ENCODE results near the gene CTBS.
"Not testable (repeated sequence)": the region's sequence is repeated elsewhere in the genome, so short reads cannot be mapped to it uniquely, and the experiment has no call there.

The CTBS gene

GRCh38 chr1:84598846-84599741 is 24.9 kb upstream of the CTBS start:
- H4K20me1 ChIP-seq (ENCODE audit: insufficient read depth, low read length), result no peaks in the 10 kb centered on the region
- peak overlapping the region; percentile 59; the same call in 1 of the 2 replicates for H3K27ac ChIP-seq (ENCODE audit: low read length)
- 0 out of 2 replicates have a peak, but pooled peaks cover 9% of the 10 kb centered on the region for H3K4me1 ChIP-seq (ENCODE audit: low read length)
- peak overlapping the region; percentile 32; the same call in 1 of the 2 replicates for H3K4me2 ChIP-seq (ENCODE audit: low read depth, low read length)
- H3K27me3 ChIP-seq (replicated peaks; ENCODE audit: insufficient read depth, low read length), result no peaks in the 10 kb centered on the region
- no peaks in the 10 kb centered on the region for H3K79me2 ChIP-seq (ENCODE audit: low read length)
- H3K4me3 ChIP-seq (ENCODE audit: low read length), result no peak overlapping the region
- H3F3A ChIP-seq (ENCODE audit: insufficient read depth, low read length), result no peaks in the 10 kb centered on the region
- no peak overlapping the region for H3K9ac ChIP-seq (ENCODE audit: low read length)
- H3K9me2 ChIP-seq (replicated peaks; ENCODE audit: insufficient read depth, low read length), result no peaks in the 10 kb centered on the region
- no peaks in the 10 kb centered on the region for H3K9me3 ChIP-seq (replicated peaks; ENCODE audit: insufficient read depth, low read length)
- H3K36me3 ChIP-seq (replicated peaks; ENCODE audit: insufficient read depth, low read length), result no peaks in the 10 kb centered on the region
- H2AFZ ChIP-seq (ENCODE audit: low read length), result no peak overlapping the region
- TF ChIP-seq EZH2phosphoT487 (IDR thresholded peaks at IDR 0.05; ENCODE audit: low read length), result no peak
- TF ChIP-seq EZH2 (optimal IDR thresholded peaks at IDR 0.05; ENCODE audit: low read depth, low read length), result no peak
- no peak for TF ChIP-seq CTCF (IDR thresholded peaks at IDR 0.05; ENCODE audit: low read length)
- DNase-seq, result peak; percentile 12

- H3K36me3 ChIP-seq (replicated peaks; ENCODE audit: insufficient read depth, low read length), result no peaks in the 10 kb centered on the region
- no peaks in the 10 kb centered on the region for H3K79me2 ChIP-seq (ENCODE audit: low read length)
- no peak for DNase-seq
- H3K9me3 ChIP-seq (replicated peaks; ENCODE audit: insufficient read depth, low read length), result no peaks in the 10 kb centered on the region
- H3K4me3 ChIP-seq (ENCODE audit: low read length), result no peak overlapping the region
- no peak overlapping the region for H3K9ac ChIP-seq (ENCODE audit: low read length)
- H3K27ac ChIP-seq (ENCODE audit: low read length), result peak overlapping the region; percentile 59; the same call in 1 of the 2 replicates
- TF ChIP-seq CTCF (IDR thresholded peaks at IDR 0.05; ENCODE audit: low read length), result no peak
- no peak for TF ChIP-seq EZH2 (optimal IDR thresholded peaks at IDR 0.05; ENCODE audit: low read depth, low read length)
- no peak for TF ChIP-seq EZH2phosphoT487 (IDR thresholded peaks at IDR 0.05; ENCODE audit: low read length)
- H2AFZ ChIP-seq (ENCODE audit: low read length), result no peak overlapping the region
- no peaks in the 10 kb centered on the region for H4K20me1 ChIP-seq (ENCODE audit: insufficient read depth, low read length)
- no peaks in the 10 kb centered on the region for H3K27me3 ChIP-seq (replicated peaks; ENCODE audit: insufficient read depth, low read length)
- H3K9me2 ChIP-seq (replicated peaks; ENCODE audit: insufficient read depth, low read length), result no peaks in the 10 kb centered on the region
- no peaks in the 10 kb centered on the region for H3F3A ChIP-seq (ENCODE audit: insufficient read depth, low read length)
- 0 out of 2 replicates have a peak, but pooled peaks cover 9% of the 10 kb centered on the region for H3K4me1 ChIP-seq (ENCODE audit: low read length)
- no peak overlapping the region for H3K4me2 ChIP-seq (ENCODE audit: low read depth, low read length)
Observed at GRCh38 chr1:84598418-84598817, 24.2 kb upstream of the CTBS start.

- Histone ChIP-seq H3K27ac (ENCODE audit: low read length) (no peak overlapping the region), H3K9me3 (replicated peaks; ENCODE audit: insufficient read depth, low read length) (no peaks in the 10 kb centered on the region), H3K9me2 (replicated peaks; ENCODE audit: insufficient read depth, low read length) (no peaks in the 10 kb centered on the region), H3K9ac (ENCODE audit: low read length) (no peak overlapping the region), H3K4me3 (ENCODE audit: low read length) (no peak overlapping the region), H3K27me3 (replicated peaks; ENCODE audit: insufficient read depth, low read length) (no peaks in the 10 kb centered on the region), H3K36me3 (replicated peaks; ENCODE audit: insufficient read depth, low read length) (no peaks in the 10 kb centered on the region), H3K4me1 (ENCODE audit: low read length) (0 out of 2 replicates have a peak, but pooled peaks cover 9% of the 10 kb centered on the region), H3K79me2 (ENCODE audit: low read length) (no peaks in the 10 kb centered on the region), H2AFZ (ENCODE audit: low read length) (no peak overlapping the region), H3F3A (ENCODE audit: insufficient read depth, low read length) (no peaks in the 10 kb centered on the region), H4K20me1 (ENCODE audit: insufficient read depth, low read length) (no peaks in the 10 kb centered on the region), H3K4me2 (ENCODE audit: low read depth, low read length) (no peak overlapping the region)
- DNase-seq, result no peak
- no peak for TF ChIP-seq EZH2 (optimal IDR thresholded peaks at IDR 0.05; ENCODE audit: low read depth, low read length)
- no peak for TF ChIP-seq CTCF (IDR thresholded peaks at IDR 0.05; ENCODE audit: low read length)
- TF ChIP-seq EZH2phosphoT487 (IDR thresholded peaks at IDR 0.05; ENCODE audit: low read length), result no peak
Observed at GRCh38 chr1:84597011-84597410, 22.8 kb upstream of the CTBS start.

- not testable (repeated sequence) for H3K4me1 ChIP-seq (ENCODE audit: low read length); H3F3A ChIP-seq (ENCODE audit: insufficient read depth, low read length); H3K4me2 ChIP-seq (ENCODE audit: low read depth, low read length); H3K9me2 ChIP-seq (replicated peaks; ENCODE audit: insufficient read depth, low read length); H4K20me1 ChIP-seq (ENCODE audit: insufficient read depth, low read length); H3K36me3 ChIP-seq (replicated peaks; ENCODE audit: insufficient read depth, low read length); H3K9ac ChIP-seq (ENCODE audit: low read length); H3K9me3 ChIP-seq (replicated peaks; ENCODE audit: insufficient read depth, low read length); H3K27ac ChIP-seq (ENCODE audit: low read length); H3K79me2 ChIP-seq (ENCODE audit: low read length); H3K27me3 ChIP-seq (replicated peaks; ENCODE audit: insufficient read depth, low read length); H2AFZ ChIP-seq (ENCODE audit: low read length); DNase-seq; H3K4me3 ChIP-seq (ENCODE audit: low read length)
Observed at GRCh38 chr1:84594959-84595358, 20.7 kb upstream of the CTBS start.

Data from MM.1S (cell line).